Putamen (tissue), 1 donor: Measurements from ENCODE around the gene IDE.
"Not testable (repeated sequence)": the region's sequence is repeated elsewhere in the genome, so short reads cannot be mapped to it uniquely, and the experiment has no call there.

Experiments
- DNase-seq: peaks from one replicate; pipeline ENCODE4 v3.0.0-alpha.2; 2016; ENCODE audit warnings: low spot score

The IDE gene

GRCh38 chr10:92419740-92420545, 153.9 kb downstream of the IDE start:
- DNase-seq: no peak

- no peak for DNase-seq
These were observed 155.0 kb downstream of the IDE start for GRCh38 chr10:92418891-92419290.

GRCh38 chr10:92418221-92418620, 155.7 kb downstream of the IDE start:
- DNase-seq: no peak

- no peak for DNase-seq
These were observed 160.4 kb downstream of the IDE start for GRCh38 chr10:92413519-92413918.

GRCh38 chr10:92413011-92413410, 160.9 kb downstream of the IDE start:
- no peak for DNase-seq

GRCh38 chr10:92411406-92411805, 162.5 kb downstream of the IDE start:
- DNase-seq: no peak

- DNase-seq: no peak
These were observed 163.4 kb downstream of the IDE start for GRCh38 chr10:92410501-92410900.

- DNase-seq: no peak
These were observed 165.9 kb downstream of the IDE start for GRCh38 chr10:92408017-92408361.

GRCh38 chr10:92407305-92408016, 166.4 kb downstream of the IDE start:
- DNase-seq: no peak

- DNase-seq: no peak
These were observed 168.4 kb downstream of the IDE start for GRCh38 chr10:92405419-92405924.

GRCh38 chr10:92404612-92405418, 169.1 kb downstream of the IDE start:
- DNase-seq: no peak

GRCh38 chr10:92402234-92402633, 171.7 kb downstream of the IDE start:
- not testable (repeated sequence) for DNase-seq
